ENCODE measurements around the gene CDK9. TPM values are rescaled to one million over a fixed set of nuclear protein-coding genes. Genes with fewer than 3 reads are reported as not detected.

Gene CDK9
- total and polyA plus RNA-seq, 2 of the 4 experiments (the other 2 are of a cell fraction) = 30.3 to 49.9 TPM

DNA sequence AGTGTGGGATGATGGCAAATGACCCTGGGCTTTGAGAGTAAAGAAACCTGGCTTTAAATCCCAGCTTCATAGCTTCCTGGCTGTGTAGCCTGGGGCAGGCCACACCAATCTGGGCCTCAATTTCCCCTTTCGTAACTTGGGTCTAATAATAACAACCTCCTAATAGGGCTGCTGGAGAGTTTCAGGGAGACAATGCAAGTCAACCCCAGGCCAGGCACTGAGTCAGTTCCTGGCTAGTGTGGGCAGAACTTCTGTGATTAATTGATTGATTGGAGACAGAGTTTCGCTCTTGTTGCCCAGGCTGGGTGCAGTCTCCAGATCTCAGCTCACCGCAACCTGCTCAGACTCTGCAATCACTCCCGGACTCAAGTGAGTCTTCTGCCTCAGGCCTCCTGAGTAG, 4.0 kb upstream of the CDK9 start:
- Histone ChIP-seq H3K56ac (ENCODE audit: extremely low read depth, insufficient read depth, low read length) (no peak overlapping the region), H4K20me1 (ENCODE audit: insufficient read depth, low read length) (peaks cover 9% of the 10 kb centered on the region), H3K4me1 (ENCODE audit: control insufficient read depth, insufficient read depth, low read length) (no peaks in the 10 kb centered on the region), H3K23ac (ENCODE audit: low read depth, low read length) (no peak overlapping the region), H2BK5ac (ENCODE audit: low read depth, low read length, poor library complexity, severe bottlenecking) (no peak overlapping the region), H2AK9ac (replicated peaks; ENCODE audit: low read depth, low read length, poor library complexity) (no peak overlapping the region), H3K27ac (ENCODE audit: insufficient read depth, low read length) (no peak overlapping the region), H4K5ac (ENCODE audit: low read depth, low read length) (no peak overlapping the region), H3K4me2 (ENCODE audit: low read depth, low read length) (no peak overlapping the region), H4K8ac (ENCODE audit: low read depth in 2 of 2, low read length in 2 of 2) (no peak overlapping the region), H3K9me3 (ENCODE audit: control insufficient read depth, insufficient read depth, low read length) (no peaks in the 10 kb centered on the region), H2AK5ac (ENCODE audit: low read depth, low read length) (no peak overlapping the region), H4K91ac (ENCODE audit: insufficient read depth, low read depth, low read length) (no peak overlapping the region), H3K36me3 (ENCODE audit: control insufficient read depth, insufficient read depth, low read length) (no peaks in the 10 kb centered on the region), H3K4ac (ENCODE audit: low read depth, low read length) (no peak overlapping the region), H3K9ac (ENCODE audit: low read depth, low read length) (no peak overlapping the region), H3K79me1 (ENCODE audit: low read depth in 1 of 2, low read length in 2 of 2) (0 out of 4 replicates have a peak, but pooled peaks cover 0 to 8% of the 10 kb centered on the region in 2 experiments), H3K9me1 (ENCODE audit: insufficient read depth, low read length) (no peaks in the 10 kb centered on the region), H2BK15ac (ENCODE audit: low read depth, low read length) (no peak overlapping the region), H3K14ac (replicated peaks; ENCODE audit: low read depth, low read length) (no peak overlapping the region), H3K27me3 (ENCODE audit: control insufficient read depth, insufficient read depth, low read length) (peaks cover 3% of the 10 kb centered on the region; the same call in 1 of the 2 replicates), H2BK120ac (ENCODE audit: low read depth, low read length) (no peak overlapping the region), H2BK20ac (ENCODE audit: low read depth, low read length) (no peak overlapping the region), H2AFZ (replicated peaks; ENCODE audit: low read length, poor library complexity) (no peak overlapping the region), H3K4me3 (ENCODE audit: insufficient read depth, low read depth, low read length) (no peak overlapping the region), H3K18ac (ENCODE audit: low read depth, low read length) (no peak overlapping the region)
- POLR2A ChIA-PET (ENCODE audit: unreplicated experiment) = no interaction called here
- in situ Hi-C loops (cut with MboI; ENCODE audit: low sequenced_read_pairs) (loop anchor here (5.0 kb wide), 1 partner anchor 45 kb away; the partner anchor contains the start of gene TOR2A), dilution Hi-C loops (cut with HindIII; ENCODE audit: low sequenced_read_pairs, unreplicated experiment) (no loop called here), intact Hi-C loops (cut with micrococcal nuclease) (no loop called here)
- 83% methylated on average over 1 of the region's 4 CpGs; no CpG with 5 or more reads in 1 of the 2 experiments for WGBS, 2 experiments (ENCODE audit: extremely low coverage in 2 of 2, insufficient read length in 1 of 2)
- CTCF ChIA-PET = no interaction called here
- no peak for DNase-seq
- no peak for ATAC-seq (ENCODE audit: low read depth)
- no TSS peak for BruUV-seq (replicated peaks)
- TF ChIP-seq MXI1 (IDR thresholded peaks at IDR 0.05; ENCODE audit: borderline replicate concordance, low read depth, low read length) (no peak), MAZ (IDR thresholded peaks at IDR 0.05; ENCODE audit: borderline replicate concordance, low read depth, low read length) (no peak), BHLHE40 (IDR thresholded peaks at IDR 0.05; ENCODE audit: low read depth, low read length) (no peak), RFX5 (IDR thresholded peaks at IDR 0.05; ENCODE audit: low read depth, low read length) (no peak), FOS (IDR thresholded peaks at IDR 0.05; ENCODE audit: low read depth, low read length) (no peak), POLR2A (IDR thresholded peaks at IDR 0.05; ENCODE audit: low read depth, low read length) (no peak), SMC3 (IDR thresholded peaks at IDR 0.05; ENCODE audit: low read depth, low read length) (no peak), CHD1 (IDR thresholded peaks at IDR 0.05; ENCODE audit: low read depth, low read length) (no peak), RCOR1 (IDR thresholded peaks at IDR 0.05; ENCODE audit: insufficient replicate concordance, low read length) (no peak), MAFK (IDR thresholded peaks at IDR 0.05; ENCODE audit: low read depth, low read length) (no peak), CEBPB (IDR thresholded peaks at IDR 0.05; ENCODE audit: low read depth, low read length) (no peak), NFE2L2 (IDR thresholded peaks at IDR 0.05; ENCODE audit: low read depth, low read length) (no peak)
- TF ChIP-seq, protein P1, sequence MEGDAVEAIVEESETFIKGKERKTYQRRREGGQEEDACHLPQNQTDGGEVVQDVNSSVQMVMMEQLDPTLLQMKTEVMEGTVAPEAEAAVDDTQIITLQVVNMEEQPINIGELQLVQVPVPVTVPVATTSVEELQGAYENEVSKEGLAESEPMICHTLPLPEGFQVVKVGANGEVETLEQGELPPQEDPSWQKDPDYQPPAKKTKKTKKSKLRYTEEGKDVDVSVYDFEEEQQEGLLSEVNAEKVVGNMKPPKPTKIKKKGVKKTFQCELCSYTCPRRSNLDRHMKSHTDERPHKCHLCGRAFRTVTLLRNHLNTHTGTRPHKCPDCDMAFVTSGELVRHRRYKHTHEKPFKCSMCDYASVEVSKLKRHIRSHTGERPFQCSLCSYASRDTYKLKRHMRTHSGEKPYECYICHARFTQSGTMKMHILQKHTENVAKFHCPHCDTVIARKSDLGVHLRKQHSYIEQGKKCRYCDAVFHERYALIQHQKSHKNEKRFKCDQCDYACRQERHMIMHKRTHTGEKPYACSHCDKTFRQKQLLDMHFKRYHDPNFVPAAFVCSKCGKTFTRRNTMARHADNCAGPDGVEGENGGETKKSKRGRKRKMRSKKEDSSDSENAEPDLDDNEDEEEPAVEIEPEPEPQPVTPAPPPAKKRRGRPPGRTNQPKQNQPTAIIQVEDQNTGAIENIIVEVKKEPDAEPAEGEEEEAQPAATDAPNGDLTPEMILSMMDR (conservative IDR thresholded peaks at IDR 0.05; ENCODE audit: low read depth, low read length) = no peak
- TF ChIP-seq, protein P2, sequence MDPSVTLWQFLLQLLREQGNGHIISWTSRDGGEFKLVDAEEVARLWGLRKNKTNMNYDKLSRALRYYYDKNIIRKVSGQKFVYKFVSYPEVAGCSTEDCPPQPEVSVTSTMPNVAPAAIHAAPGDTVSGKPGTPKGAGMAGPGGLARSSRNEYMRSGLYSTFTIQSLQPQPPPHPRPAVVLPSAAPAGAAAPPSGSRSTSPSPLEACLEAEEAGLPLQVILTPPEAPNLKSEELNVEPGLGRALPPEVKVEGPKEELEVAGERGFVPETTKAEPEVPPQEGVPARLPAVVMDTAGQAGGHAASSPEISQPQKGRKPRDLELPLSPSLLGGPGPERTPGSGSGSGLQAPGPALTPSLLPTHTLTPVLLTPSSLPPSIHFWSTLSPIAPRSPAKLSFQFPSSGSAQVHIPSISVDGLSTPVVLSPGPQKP (IDR thresholded peaks at IDR 0.05; ENCODE audit: borderline replicate concordance, low read depth, low read length) = no peak
- TF ChIP-seq, protein P3, sequence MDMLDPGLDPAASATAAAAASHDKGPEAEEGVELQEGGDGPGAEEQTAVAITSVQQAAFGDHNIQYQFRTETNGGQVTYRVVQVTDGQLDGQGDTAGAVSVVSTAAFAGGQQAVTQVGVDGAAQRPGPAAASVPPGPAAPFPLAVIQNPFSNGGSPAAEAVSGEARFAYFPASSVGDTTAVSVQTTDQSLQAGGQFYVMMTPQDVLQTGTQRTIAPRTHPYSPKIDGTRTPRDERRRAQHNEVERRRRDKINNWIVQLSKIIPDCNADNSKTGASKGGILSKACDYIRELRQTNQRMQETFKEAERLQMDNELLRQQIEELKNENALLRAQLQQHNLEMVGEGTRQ (IDR thresholded peaks at IDR 0.05; ENCODE audit: low read depth, low read length) = no peak
